ENCODE results near the gene SNN. TPM values are rescaled to one million over a fixed set of nuclear protein-coding genes. Genes with fewer than 3 reads are reported as not detected.

The SNN gene
- total RNA-seq, 1 donor from 2014 or later, result 27.9 TPM

GRCh38 chr16:11635679-11636171 lies 32.5 kb upstream of the SNN start:
- DNase-seq, result no peak

DNA sequence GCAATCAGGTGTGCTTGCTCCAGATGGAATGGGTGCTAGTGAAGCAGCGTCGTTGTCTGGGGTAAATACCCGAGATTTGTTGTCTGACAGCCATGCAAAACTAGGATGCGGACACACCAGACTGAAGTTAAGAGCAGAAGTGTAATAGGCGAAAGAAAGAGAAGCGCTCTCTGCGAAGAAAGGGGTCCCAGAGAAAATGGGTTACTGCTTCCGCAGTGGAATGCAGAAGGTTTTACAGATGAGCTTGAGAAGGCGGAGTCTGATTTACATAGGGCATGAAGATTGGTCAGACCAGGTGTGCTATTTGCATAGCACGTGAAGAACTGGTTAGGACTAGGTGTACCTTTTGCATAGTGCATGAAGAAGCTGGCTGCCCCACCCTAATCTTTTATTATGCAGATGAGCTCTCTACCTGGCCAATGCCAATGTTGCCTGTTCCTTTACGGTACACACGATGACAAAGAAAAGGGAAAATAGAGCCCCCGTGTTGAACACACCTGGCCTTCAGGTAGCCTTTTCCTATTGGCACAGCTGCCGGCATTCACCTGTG lies 32.0 kb upstream of the SNN start:
- DNase-seq, result peak; percentile 68

DNA sequence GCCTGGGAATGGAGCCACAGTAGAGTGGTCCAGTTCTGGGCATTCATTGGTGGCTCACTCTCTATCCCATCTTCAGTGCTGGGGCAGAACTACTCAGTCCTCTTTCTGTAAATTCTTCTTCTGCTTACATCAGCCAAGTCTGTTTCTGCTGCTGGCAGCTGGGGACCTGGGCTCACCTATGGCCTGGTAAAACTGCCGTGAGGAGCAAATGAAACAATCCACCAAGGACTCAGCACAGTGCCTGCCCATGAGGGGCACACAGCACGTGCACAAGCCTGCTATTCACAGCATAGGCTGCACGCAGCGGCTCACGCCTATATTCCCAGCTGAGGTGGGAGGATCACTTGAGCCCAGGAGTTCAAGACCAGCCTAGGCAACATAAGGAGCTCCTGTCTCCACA lies 30.9 kb upstream of the SNN start:
- no peak for DNase-seq

- DNase-seq, result no peak
Measured at GRCh38 chr16:11638140-11638539, 30.1 kb upstream of the SNN start.

- no peak for DNase-seq
Measured at GRCh38 chr16:11639008-11639562, 29.2 kb upstream of the SNN start.

GRCh38 chr16:11639925-11640899 lies 28.0 kb upstream of the SNN start:
- DNase-seq, result peak; percentile 95

DNA sequence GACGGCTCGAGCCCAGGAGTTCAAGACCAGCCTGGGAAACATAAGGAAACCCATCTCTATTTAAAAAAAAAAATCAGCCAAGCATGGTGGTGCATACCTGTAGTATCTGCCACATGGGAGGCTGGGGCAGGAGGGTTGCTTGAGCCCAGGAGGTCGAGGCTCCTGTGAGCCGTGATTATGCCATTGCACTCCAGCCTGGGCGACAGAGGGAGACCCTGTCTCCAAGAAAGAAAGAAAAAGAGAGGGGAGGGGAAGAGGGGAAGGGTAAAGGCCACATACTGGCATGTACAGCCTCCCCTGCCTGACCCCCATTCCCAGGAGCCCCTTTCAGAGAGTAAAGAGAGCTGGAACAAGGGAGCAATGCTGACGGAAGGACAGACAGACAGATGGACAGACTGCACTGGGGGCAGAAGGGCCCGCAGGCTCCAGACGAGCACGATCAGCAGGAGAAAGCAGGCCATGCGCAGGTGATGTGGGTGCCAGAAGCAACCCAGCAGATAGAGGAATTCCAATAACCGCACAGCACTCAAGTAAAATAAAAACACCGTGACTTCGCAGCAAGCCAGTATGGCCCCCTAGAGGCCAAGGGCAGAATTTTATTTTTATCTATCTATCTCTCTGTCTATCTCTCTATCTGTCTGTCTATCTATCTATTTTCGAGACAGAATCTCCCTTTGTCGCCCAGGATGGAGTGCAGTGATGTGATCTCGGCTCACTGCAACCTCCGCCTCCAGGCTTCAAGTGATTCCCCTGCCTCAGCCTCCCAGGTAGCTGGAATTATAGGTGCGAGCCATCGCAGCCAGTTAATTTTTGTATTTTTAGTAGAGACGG lies 27.1 kb upstream of the SNN start:
- peak; percentile 82 for DNase-seq

- no peak for DNase-seq
Measured at GRCh38 chr16:11642765-11643116, 25.5 kb upstream of the SNN start.

DNA sequence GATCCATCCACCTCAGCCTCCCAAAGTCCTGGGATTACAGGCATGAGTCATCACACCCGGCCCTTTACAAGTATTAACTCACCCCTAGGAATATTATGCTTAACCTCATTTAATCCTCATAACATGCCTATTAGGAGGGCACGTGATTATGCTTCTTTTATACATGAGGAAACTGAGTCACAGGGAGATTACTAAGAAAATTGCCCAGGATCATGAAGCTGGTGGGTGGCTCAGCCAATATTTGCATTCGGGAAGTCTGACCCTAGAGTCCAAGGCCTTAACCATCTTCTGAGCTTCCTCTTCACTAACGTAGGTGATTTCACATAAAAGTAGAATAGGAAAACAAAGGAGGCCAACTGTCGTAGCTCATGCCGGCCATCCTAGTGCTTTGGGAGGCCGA lies 19.0 kb upstream of the SNN start:
- DNase-seq, result no peak

- DNase-seq, result no peak
Measured at GRCh38 chr16:11650641-11651591, 17.3 kb upstream of the SNN start.

- DNase-seq, result no peak
Measured at GRCh38 chr16:11651796-11652195, 16.5 kb upstream of the SNN start.

DNA sequence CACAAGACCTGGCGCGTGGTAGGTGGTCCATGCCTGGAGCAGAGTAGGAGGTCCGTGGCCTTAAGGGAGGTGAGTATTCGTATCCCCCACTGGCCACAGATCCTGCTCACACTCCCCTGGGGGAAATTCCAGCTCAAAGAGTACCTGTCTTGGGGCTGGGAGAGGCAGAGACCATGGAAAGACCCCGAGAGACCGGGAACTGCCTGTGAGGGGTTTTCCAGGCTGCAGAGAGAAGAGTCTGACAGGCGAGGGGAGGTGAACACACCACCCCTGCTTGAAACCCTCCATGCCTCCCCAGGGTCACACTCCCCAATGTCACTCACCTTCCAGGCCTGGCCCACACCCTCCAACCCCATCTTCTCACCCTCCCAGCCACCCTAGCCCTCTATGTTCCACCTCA lies 12.6 kb upstream of the SNN start:
- DNase-seq, result no peak

- DNase-seq, result no peak
Measured at GRCh38 chr16:11657556-11657955, 10.7 kb upstream of the SNN start.

GRCh38 chr16:11658896-11659708 lies 9.2 kb upstream of the SNN start:
- no peak for DNase-seq

GRCh38 chr16:11660565-11660964 lies 7.7 kb upstream of the SNN start:
- DNase-seq, result no peak

GRCh38 chr16:11662582-11662981 lies 5.7 kb upstream of the SNN start:
- no peak for DNase-seq

- peak; percentile 1 for DNase-seq
Measured at GRCh38 chr16:11665071-11665491, 3.2 kb upstream of the SNN start.

GRCh38 chr16:11666103-11667055 lies 1.9 kb upstream of the SNN start:
- no peak for DNase-seq

GRCh38 chr16:11667221-11667823 lies 933 bp upstream of the SNN start:
- no peak for DNase-seq

Data from tongue (tissue), 2 donors.